Sciatic nerve (tissue), 2 donors: ENCODE data around the gene PIP5KL1. TPM values are rescaled to one million over a fixed set of nuclear protein-coding genes. Genes with fewer than 3 reads are reported as not detected.
A peak's percentile ranks its signal among the peaks of the same experiment; 100 is the strongest.

Experiments used
- ATAC-seq: fragments of 200-7000 bp; cut with Tn5 transposase; one replicate; pipeline ENCODE4 v1.9.1; 2020; ENCODE audit warnings: mild to moderate bottlenecking, moderate library complexity
- DNase-seq: peaks from one replicate; pipeline ENCODE4 v3.0.0-alpha.2; 2020; ENCODE audit warnings: low spot score
- intact Hi-C: fragments of 100-400 bp; cut with DNase I; formaldehyde crosslinking; loops from one replicate; pipeline ENCODE4 v1.14.2; 2022
- total RNA-seq: library from RNA; stranded (reverse); fragmentation: NEBNext Ultra II Directional; extraction: Animal tissue kit (Norgen Biotek cat#: 25700); gene quantifications from one replicate; pipeline ENCODE4 v1.2.1, GENCODE V29; 2021
- donor health status: DM: no; HTN: no; CAD: no.
- donor health status: DM: no; HTN: no; CAD: no.

The PIP5KL1 gene
- 2.0 TPM for total RNA-seq

GRCh38 chr9:127930231-127931091 is at the start of gene PIP5KL1:
Gene PIP5KL1 (minus strand): TSS chr9:127930777. CDS start chr9:127930752, 25 bp downstream.
- intact Hi-C loops, result no loop called here
- peak; percentile 90 for DNase-seq
- ATAC-seq, result peak; percentile 88

- intact Hi-C loops, result loop anchor here (10.0 kb wide), 1 partner anchor 55 kb away; no protein-coding TSS in a partner anchor
These were observed 49.6 kb upstream of the PIP5KL1 start for GRCh38 chr9:127980060-127980705.

GRCh38 chr9:127979333-127980059 is 48.9 kb upstream of the PIP5KL1 start:
- peak; percentile 78 for DNase-seq
- peak; percentile 18 for ATAC-seq
- intact Hi-C loops, result loop anchor here (5.0 to 10.0 kb wide), 2 partner anchors 37 to 55 kb away; no protein-coding TSS in a partner anchor

More at GRCh38 chr9:127980060-127980705, 49.6 kb upstream of the PIP5KL1 start:
- ATAC-seq (no peak), DNase-seq (peak; percentile 75)

GRCh38 chr9:127979015-127979332 is 48.4 kb upstream of the PIP5KL1 start:
- DNase-seq (no peak), ATAC-seq (no peak)
- intact Hi-C loops, result loop anchor here (5.0 kb wide), 1 partner anchor 37 kb away; no protein-coding TSS in a partner anchor

- peak; percentile 63 for ATAC-seq
- peak; percentile 75 for DNase-seq
- intact Hi-C loops, result loop anchor here (5.0 kb wide), 1 partner anchor 36 kb away; no protein-coding TSS in a partner anchor
These were observed 47.5 kb upstream of the PIP5KL1 start for GRCh38 chr9:127977884-127978647.

GRCh38 chr9:127977009-127977883 is 46.7 kb upstream of the PIP5KL1 start:
- DNase-seq, result no peak
- intact Hi-C loops, result loop anchor here (5.0 kb wide), 1 partner anchor 35 kb away; no protein-coding TSS in a partner anchor
- no peak for ATAC-seq

GRCh38 chr9:127976498-127976897 is 45.9 kb upstream of the PIP5KL1 start:
- intact Hi-C loops, result loop anchor here (5.0 kb wide), 1 partner anchor 34 kb away; no protein-coding TSS in a partner anchor
- DNase-seq (peak; percentile 56), ATAC-seq (no peak)

- intact Hi-C loops, result loop anchor here (5.0 kb wide), 1 partner anchor 33 kb away; no protein-coding TSS in a partner anchor
- no peak for ATAC-seq
- peak; percentile 59 for DNase-seq
These were observed 45.1 kb upstream of the PIP5KL1 start for GRCh38 chr9:127975376-127976315.

- ATAC-seq, result peak; percentile 43
- DNase-seq, result peak; percentile 69
- intact Hi-C loops, result loop anchor here (5.0 kb wide), 1 partner anchor 33 kb away; no protein-coding TSS in a partner anchor
These were observed 44.2 kb upstream of the PIP5KL1 start for GRCh38 chr9:127974769-127975261.

GRCh38 chr9:127974001-127974768 is 43.6 kb upstream of the PIP5KL1 start:
- ATAC-seq (no peak), DNase-seq (peak; percentile 58)
- intact Hi-C loops, result no loop called here

- peak; percentile 57 for DNase-seq
- intact Hi-C loops, result no loop called here
- ATAC-seq, result no peak
These were observed 42.8 kb upstream of the PIP5KL1 start for GRCh38 chr9:127973169-127974000.

- ATAC-seq, result peak; percentile 2
- DNase-seq, result no peak
- intact Hi-C loops, result no loop called here
These were observed 41.8 kb upstream of the PIP5KL1 start for GRCh38 chr9:127972236-127972871.

GRCh38 chr9:127971357-127972235 is 41.0 kb upstream of the PIP5KL1 start:
- intact Hi-C loops, result no loop called here
- ATAC-seq (no peak), DNase-seq (peak; percentile 76)
